ENCODE measurements around the gene ADAMTSL4.

ADAMTSL4 gene

GRCh38 chr1:150557065-150557600, 7.9 kb downstream of the ADAMTSL4 start:
- no peak for DNase-seq (ENCODE audit: low read depth, low spot score)
- no peak overlapping the region for H3K9ac ChIP-seq (ENCODE audit: insufficient read length, low read depth)
- TF ChIP-seq YY1 (IDR thresholded peaks at IDR 0.05; ENCODE audit: insufficient read depth, insufficient read length): no peak
- no peak for TF ChIP-seq ZNF274 (IDR thresholded peaks at IDR 0.05; ENCODE audit: low read depth, low read length)
- TF ChIP-seq SUZ12 (IDR thresholded peaks at IDR 0.05; ENCODE audit: extremely low read depth, insufficient read depth, insufficient read length): no peak

GRCh38 chr1:150557813-150558212, 8.6 kb downstream of the ADAMTSL4 start:
- no peak overlapping the region for H3K4me3 ChIP-seq (ENCODE audit: insufficient read length, low read depth)
- H3K4me1 ChIP-seq (ENCODE audit: insufficient read depth, insufficient read length): peaks cover 22% of the 10 kb centered on the region
- H3K27me3 ChIP-seq (ENCODE audit: insufficient read depth, insufficient read length): no peaks in the 10 kb centered on the region
- H3K36me3 ChIP-seq (ENCODE audit: insufficient read depth, insufficient read length, low read length): peaks cover 78% of the 10 kb centered on the region
- no peak overlapping the region for H3K9ac ChIP-seq (ENCODE audit: insufficient read length, low read depth)
- TF ChIP-seq YY1 (IDR thresholded peaks at IDR 0.05; ENCODE audit: insufficient read depth, insufficient read length) (no peak), SUZ12 (IDR thresholded peaks at IDR 0.05; ENCODE audit: extremely low read depth, insufficient read depth, insufficient read length) (no peak), ZNF274 (IDR thresholded peaks at IDR 0.05; ENCODE audit: low read depth, low read length) (no peak)
- H3K9me3 ChIP-seq (ENCODE audit: insufficient read depth, low read length): no peaks in the 10 kb centered on the region
- DNase-seq (ENCODE audit: low read depth, low spot score): no peak

More at GRCh38 chr1:150557065-150557600, 7.9 kb downstream of the ADAMTSL4 start:
- no peaks in the 10 kb centered on the region for H3K9me3 ChIP-seq (ENCODE audit: insufficient read depth, low read length)
- H3K27me3 ChIP-seq (ENCODE audit: insufficient read depth, insufficient read length): no peaks in the 10 kb centered on the region
- peaks cover 23% of the 10 kb centered on the region for H3K4me1 ChIP-seq (ENCODE audit: insufficient read depth, insufficient read length)
- no peak overlapping the region for H3K4me3 ChIP-seq (ENCODE audit: insufficient read length, low read depth)
- peaks cover 81% of the 10 kb centered on the region for H3K36me3 ChIP-seq (ENCODE audit: insufficient read depth, insufficient read length, low read length)

GRCh38 chr1:150558303-150558704, 9.1 kb downstream of the ADAMTSL4 start:
- no peak for TF ChIP-seq YY1 (IDR thresholded peaks at IDR 0.05; ENCODE audit: insufficient read depth, insufficient read length)
- no peak for TF ChIP-seq ZNF274 (IDR thresholded peaks at IDR 0.05; ENCODE audit: low read depth, low read length)
- TF ChIP-seq SUZ12 (IDR thresholded peaks at IDR 0.05; ENCODE audit: extremely low read depth, insufficient read depth, insufficient read length): no peak
- no peak overlapping the region for H3K4me3 ChIP-seq (ENCODE audit: insufficient read length, low read depth)
- H3K36me3 ChIP-seq (ENCODE audit: insufficient read depth, insufficient read length, low read length): peaks cover 76% of the 10 kb centered on the region
- no peaks in the 10 kb centered on the region for H3K9me3 ChIP-seq (ENCODE audit: insufficient read depth, low read length)
- DNase-seq (ENCODE audit: low read depth, low spot score): no peak
- H3K9ac ChIP-seq (ENCODE audit: insufficient read length, low read depth): no peak overlapping the region
- no peaks in the 10 kb centered on the region for H3K27me3 ChIP-seq (ENCODE audit: insufficient read depth, insufficient read length)
- peaks cover 26% of the 10 kb centered on the region for H3K4me1 ChIP-seq (ENCODE audit: insufficient read depth, insufficient read length)

- Histone ChIP-seq H3K9me3 (ENCODE audit: insufficient read depth, low read length) (no peaks in the 10 kb centered on the region), H3K9ac (ENCODE audit: insufficient read length, low read depth) (no peak overlapping the region), H3K36me3 (ENCODE audit: insufficient read depth, insufficient read length, low read length) (peaks cover 73% of the 10 kb centered on the region), H3K4me1 (ENCODE audit: insufficient read depth, insufficient read length) (peaks cover 27% of the 10 kb centered on the region), H3K27me3 (ENCODE audit: insufficient read depth, insufficient read length) (no peaks in the 10 kb centered on the region), H3K4me3 (ENCODE audit: insufficient read length, low read depth) (no peak overlapping the region)
- no peak for DNase-seq (ENCODE audit: low read depth, low spot score)
- no peak for TF ChIP-seq ZNF274 (IDR thresholded peaks at IDR 0.05; ENCODE audit: low read depth, low read length)
- no peak for TF ChIP-seq YY1 (IDR thresholded peaks at IDR 0.05; ENCODE audit: insufficient read depth, insufficient read length)
- no peak for TF ChIP-seq SUZ12 (IDR thresholded peaks at IDR 0.05; ENCODE audit: extremely low read depth, insufficient read depth, insufficient read length)
Measured at GRCh38 chr1:150558761-150559655, 9.8 kb downstream of the ADAMTSL4 start.

- Histone ChIP-seq H3K27me3 (ENCODE audit: insufficient read depth, insufficient read length) (no peaks in the 10 kb centered on the region), H3K9me3 (ENCODE audit: insufficient read depth, low read length) (no peaks in the 10 kb centered on the region), H3K9ac (ENCODE audit: insufficient read length, low read depth) (peak overlapping the region; percentile 4), H3K4me3 (ENCODE audit: insufficient read length, low read depth) (no peak overlapping the region), H3K4me1 (ENCODE audit: insufficient read depth, insufficient read length) (peaks cover 25% of the 10 kb centered on the region), H3K36me3 (ENCODE audit: insufficient read depth, insufficient read length, low read length) (peaks cover 66% of the 10 kb centered on the region)
- TF ChIP-seq YY1 (IDR thresholded peaks at IDR 0.05; ENCODE audit: insufficient read depth, insufficient read length) (no peak), ZNF274 (IDR thresholded peaks at IDR 0.05; ENCODE audit: low read depth, low read length) (no peak), SUZ12 (IDR thresholded peaks at IDR 0.05; ENCODE audit: extremely low read depth, insufficient read depth, insufficient read length) (no peak)
- no peak for DNase-seq (ENCODE audit: low read depth, low spot score)
Measured at GRCh38 chr1:150559656-150560010, 10.4 kb downstream of the ADAMTSL4 start.

- H3K9ac ChIP-seq (ENCODE audit: insufficient read length, low read depth): peak overlapping the region; percentile 45
- peaks cover 24% of the 10 kb centered on the region for H3K4me1 ChIP-seq (ENCODE audit: insufficient read depth, insufficient read length)
- H3K27me3 ChIP-seq (ENCODE audit: insufficient read depth, insufficient read length): no peaks in the 10 kb centered on the region
- no peaks in the 10 kb centered on the region for H3K9me3 ChIP-seq (ENCODE audit: insufficient read depth, low read length)
- no peak overlapping the region for H3K4me3 ChIP-seq (ENCODE audit: insufficient read length, low read depth)
- TF ChIP-seq ZNF274 (IDR thresholded peaks at IDR 0.05; ENCODE audit: low read depth, low read length) (no peak), YY1 (IDR thresholded peaks at IDR 0.05; ENCODE audit: insufficient read depth, insufficient read length) (no peak), SUZ12 (IDR thresholded peaks at IDR 0.05; ENCODE audit: extremely low read depth, insufficient read depth, insufficient read length) (no peak)
- peaks cover 63% of the 10 kb centered on the region for H3K36me3 ChIP-seq (ENCODE audit: insufficient read depth, insufficient read length, low read length)
- no peak for DNase-seq (ENCODE audit: low read depth, low spot score)
Measured at GRCh38 chr1:150560011-150560438, 10.8 kb downstream of the ADAMTSL4 start.

GRCh38 chr1:150560576-150561253, 11.5 kb downstream of the ADAMTSL4 start:
- Histone ChIP-seq H3K4me1 (ENCODE audit: insufficient read depth, insufficient read length) (peaks cover 20% of the 10 kb centered on the region), H3K27me3 (ENCODE audit: insufficient read depth, insufficient read length) (no peaks in the 10 kb centered on the region), H3K36me3 (ENCODE audit: insufficient read depth, insufficient read length, low read length) (peaks cover 59% of the 10 kb centered on the region), H3K4me3 (ENCODE audit: insufficient read length, low read depth) (peak overlapping the region; percentile 58), H3K9ac (ENCODE audit: insufficient read length, low read depth) (peak overlapping the region; percentile 92), H3K9me3 (ENCODE audit: insufficient read depth, low read length) (no peaks in the 10 kb centered on the region)
- DNase-seq (ENCODE audit: low read depth, low spot score): peak; percentile 94
- TF ChIP-seq SUZ12 (IDR thresholded peaks at IDR 0.05; ENCODE audit: extremely low read depth, insufficient read depth, insufficient read length) (no peak), YY1 (IDR thresholded peaks at IDR 0.05; ENCODE audit: insufficient read depth, insufficient read length) (no peak), ZNF274 (IDR thresholded peaks at IDR 0.05; ENCODE audit: low read depth, low read length) (no peak)

All from NT2/D1 (cell line).